ENCODE data around the gene GRAP2.

GRAP2 gene

GRCh38 chr22:40022536-40023240 is 121.8 kb downstream of the GRAP2 start:
- DNase-seq = no peak

All from CD4-positive, alpha-beta T cell treated with Interleukin-1 beta for 1 hour (primary cell).